ENCODE measurements around the gene TEX2. TPM values are rescaled to one million over a fixed set of nuclear protein-coding genes. Genes with fewer than 3 reads are reported as not detected.
"Not testable (repeated sequence)": the region's sequence is repeated elsewhere in the genome, so short reads cannot be mapped to it uniquely, and the experiment has no call there.

Gene TEX2
- total and polyA plus RNA-seq, 2 donors from 2014 or later: 14.0 to 39.1 TPM

- Histone ChIP-seq H3K9ac (ENCODE audit: low read length in 3 of 3) (no peak overlapping the region), H3K27me3 (ENCODE audit: control insufficient read depth, insufficient read depth, low read length) (no peaks in the 10 kb centered on the region), H3K4me1 (ENCODE audit: control insufficient read depth in 2 of 3, insufficient read depth in 2 of 3, low read depth in 1 of 3, low read length in 3 of 3) (peaks cover 0 to 3% (median 0%) of the 10 kb centered on the region in 3 donors), H3K4me3 (ENCODE audit: low read length in 3 of 3) (no peak overlapping the region), H3K27ac (ENCODE audit: low read depth in 2 of 2, low read length in 2 of 2) (no peak overlapping the region), H3K36me3 (ENCODE audit: control insufficient read depth in 2 of 3, insufficient read depth in 3 of 3, low read length in 3 of 3) (peaks cover 0 to 4% (median 3%) of the 10 kb centered on the region in 3 donors), H3K9me3 (ENCODE audit: control insufficient read depth in 2 of 3, insufficient read depth in 1 of 3, low read length in 3 of 3) (no peaks in the 10 kb centered on the region)
- FAIRE-seq: no peak
- no peak for TF ChIP-seq CTCF (IDR thresholded peaks at IDR 0.05; ENCODE audit: borderline replicate concordance, extremely low read depth, insufficient read depth)
- intact Hi-C loops (cut with DNase I): loop anchor here (10.0 kb wide), 1 partner anchor 47 kb away; no protein-coding TSS in a partner anchor
- DNase-seq: peak in 1 of 5 donors; percentile 44
These were observed 75.0 kb downstream of the TEX2 start for GRCh38 chr17:64188088-64188487.

- Histone ChIP-seq H3K4me1 (ENCODE audit: control insufficient read depth in 2 of 3, insufficient read depth in 2 of 3, low read depth in 1 of 3, low read length in 3 of 3) (peaks cover 0 to 3% (median 0%) of the 10 kb centered on the region in 3 donors), H3K36me3 (ENCODE audit: control insufficient read depth in 2 of 3, insufficient read depth in 3 of 3, low read length in 3 of 3) (peaks cover 0 to 4% (median 3%) of the 10 kb centered on the region in 3 donors), H3K4me3 (ENCODE audit: low read length in 3 of 3) (no peak overlapping the region), H3K27me3 (ENCODE audit: control insufficient read depth, insufficient read depth, low read length) (no peaks in the 10 kb centered on the region), H3K9me3 (ENCODE audit: control insufficient read depth in 2 of 3, insufficient read depth in 1 of 3, low read length in 3 of 3) (no peaks in the 10 kb centered on the region), H3K27ac (ENCODE audit: low read depth in 2 of 2, low read length in 2 of 2) (no peak overlapping the region), H3K9ac (ENCODE audit: low read length in 3 of 3) (no peak overlapping the region)
- TF ChIP-seq CTCF (IDR thresholded peaks at IDR 0.05; ENCODE audit: borderline replicate concordance, extremely low read depth, insufficient read depth): no peak
- FAIRE-seq (no peak), DNase-seq (no peak)
- intact Hi-C loops (cut with DNase I): loop anchor here (10.0 kb wide), 1 partner anchor 48 kb away; no protein-coding TSS in a partner anchor
These were observed 75.8 kb downstream of the TEX2 start for GRCh38 chr17:64187093-64187895.

GRCh38 chr17:64186171-64187092 lies 76.6 kb downstream of the TEX2 start:
- FAIRE-seq (no peak), DNase-seq (no peak)
- no peaks in the 10 kb centered on the region for H3K27me3 ChIP-seq (ENCODE audit: control insufficient read depth, insufficient read depth, low read length)
- H3K9ac ChIP-seq (ENCODE audit: low read length in 3 of 3): no peak overlapping the region
- intact Hi-C loops (cut with DNase I): loop anchor here (10.0 kb wide), 1 partner anchor 48 kb away; no protein-coding TSS in a partner anchor
- H3K4me3 ChIP-seq (ENCODE audit: low read length in 3 of 3): no peak overlapping the region
- no peak overlapping the region for H3K27ac ChIP-seq (ENCODE audit: low read depth in 2 of 2, low read length in 2 of 2)
- H3K9me3 ChIP-seq (ENCODE audit: control insufficient read depth in 2 of 3, insufficient read depth in 1 of 3, low read length in 3 of 3): no peaks in the 10 kb centered on the region
- H3K4me1 ChIP-seq (ENCODE audit: control insufficient read depth in 2 of 3, insufficient read depth in 2 of 3, low read depth in 1 of 3, low read length in 3 of 3): peaks cover 0 to 3% (median 0%) of the 10 kb centered on the region in 3 donors
- TF ChIP-seq CTCF (IDR thresholded peaks at IDR 0.05; ENCODE audit: borderline replicate concordance, extremely low read depth, insufficient read depth): no peak
- peaks cover 0 to 4% (median 3%) of the 10 kb centered on the region in 3 donors for H3K36me3 ChIP-seq (ENCODE audit: control insufficient read depth in 2 of 3, insufficient read depth in 3 of 3, low read length in 3 of 3)

- H3K4me3 ChIP-seq (ENCODE audit: low read length in 3 of 3); H3K9ac ChIP-seq (ENCODE audit: low read length in 3 of 3); H3K27ac ChIP-seq (ENCODE audit: low read depth in 2 of 2, low read length in 2 of 2); DNase-seq; H3K36me3 ChIP-seq (ENCODE audit: control insufficient read depth in 2 of 3, insufficient read depth in 3 of 3, low read length in 3 of 3); H3K4me1 ChIP-seq (ENCODE audit: control insufficient read depth in 2 of 3, insufficient read depth in 2 of 3, low read depth in 1 of 3, low read length in 3 of 3); FAIRE-seq; H3K27me3 ChIP-seq (ENCODE audit: control insufficient read depth, insufficient read depth, low read length); H3K9me3 ChIP-seq (ENCODE audit: control insufficient read depth in 2 of 3, insufficient read depth in 1 of 3, low read length in 3 of 3): not testable (repeated sequence)
- intact Hi-C loops (cut with DNase I): loop anchor here (10.0 kb wide), 1 partner anchor 49 kb away; no protein-coding TSS in a partner anchor
These were observed 77.5 kb downstream of the TEX2 start for GRCh38 chr17:64185557-64185956.
